GM12874 (cell line): ENCODE results near the gene RWDD2A.

ENCODE experiments used
- CTCF ChIP-seq: IDR thresholded peaks from 2 replicates; pipeline ENCODE4 v1.5.1; 2011; ENCODE audit warnings: low read depth, mild to moderate bottlenecking, control low read depth, low read length, moderate library complexity; ENCODE audit not compliant: insufficient read depth

Gene RWDD2A

GRCh38 chr6:83168556-83168955 lies 24.6 kb upstream of the RWDD2A start:
- no peak for TF ChIP-seq CTCF

- TF ChIP-seq CTCF, result no peak
Measured at GRCh38 chr6:83169106-83169505, 24.1 kb upstream of the RWDD2A start.

GRCh38 chr6:83169511-83169910 lies 23.6 kb upstream of the RWDD2A start:
- TF ChIP-seq CTCF, result no peak

- TF ChIP-seq CTCF, result no peak
Measured at GRCh38 chr6:83176246-83176645, 16.9 kb upstream of the RWDD2A start.

GRCh38 chr6:83180426-83180950 lies 12.7 kb upstream of the RWDD2A start:
- TF ChIP-seq CTCF, result no peak

DNA sequence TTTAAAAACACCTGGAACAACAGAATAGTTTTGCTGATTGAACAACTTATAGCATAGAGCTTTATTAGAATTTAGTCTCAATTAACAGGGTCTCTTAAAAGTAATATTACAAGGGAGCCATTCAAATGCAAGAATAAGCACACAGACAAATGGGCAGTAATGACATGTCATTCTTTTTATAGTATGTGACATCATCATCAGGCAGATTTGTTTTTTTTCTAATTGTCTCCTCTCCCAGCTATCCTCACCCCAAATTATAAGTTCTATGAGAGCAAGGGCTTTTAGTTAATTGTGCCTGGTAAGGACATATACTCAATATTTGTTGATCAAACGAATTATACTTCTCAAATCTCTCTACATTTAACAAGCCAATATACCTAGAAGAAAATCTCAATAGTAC lies 11.0 kb upstream of the RWDD2A start:
- TF ChIP-seq CTCF, result no peak

- TF ChIP-seq CTCF, result no peak
Measured at GRCh38 chr6:83183082-83183828, 9.9 kb upstream of the RWDD2A start.
